K562 (cell line): Measurements from ENCODE around the gene UBE2E1. TPM values are rescaled to one million over a fixed set of nuclear protein-coding genes. Genes with fewer than 3 reads are reported as not detected.

Experiments used
- ATAC-seq: fragments of 200-7000 bp; cut with Tn5 transposase; 3 replicates; pipeline ENCODE4 v1.9.1; 2020; ENCODE audit warnings: moderate library complexity
- BruUV-seq: library from RNA; stranded (reverse); fragments of 400-500 nt; replicated peaks from 2 replicates; lab custom pipeline; 2021; lab: Mats Ljungman, UMichigan
- CTCF ChIA-PET: fragments of 300-600 bp; formaldehyde crosslinking; extraction: SDS; loops from one replicate; lab custom pipeline; 2021; ENCODE audit warnings: low intra/inter-chr PET ratio; lab: Yijun Ruan, JAX
- POLR2A ChIA-PET: fragments of 300-600, 350-650 bp; sonication (Branson Sonifier 250); formaldehyde crosslinking; extraction: SDS; loops from one replicate; lab custom pipeline; 2021; ENCODE audit warnings: antibody characterized with exemption, inconsistent platforms; lab: Yijun Ruan, JAX
- DNase-seq, 4 experiments: peaks; one replicate each; pipeline versions ENCODE4 v3.0.0 to v3.0.0-alpha.2; 2011 to 2018; ENCODE audit warnings: low spot score in 3 of 4, mixed read lengths in 3 of 4; ENCODE audit errors: extremely low read depth in 1 of 4
- FAIRE-seq: peaks from 2 replicates; lab custom pipeline; 2011; peaks lifted over from hg19 to GRCh38; lab: Jason Lieb, UNC
- H2AFZ ChIP-seq: 2 replicates; pipeline ENCODE4 v1.6.0; 2011; ENCODE audit warnings: low read depth, low read length, control low read depth, inconsistent platforms
- H3K27ac ChIP-seq: fragments of 200-600 bp; 3 replicates; pipeline ENCODE4 v1.8.0; 2011; ENCODE audit warnings: low read depth, mild to moderate bottlenecking, control low read depth, inconsistent platforms, low read length, moderate library complexity, mixed read lengths; ENCODE audit errors: extremely low read depth
- H3K27me3 ChIP-seq, 2 experiments: fragments of 300-600 bp in 1 of 2; 2 replicates in 1 of 2; 3 replicates in 1 of 2; pipeline versions ENCODE4 v1.6.0 to v1.8.0; 2011; ENCODE audit warnings: inconsistent platforms in 2 of 2, low read length in 2 of 2, mild to moderate bottlenecking in 1 of 2, mixed read lengths in 1 of 2, moderate library complexity in 1 of 2; ENCODE audit not compliant: control insufficient read depth in 2 of 2, insufficient read depth in 2 of 2
- H3K36me3 ChIP-seq: fragments of 300-600 bp; 3 replicates; pipeline ENCODE4 v1.8.0; 2011; ENCODE audit warnings: mild to moderate bottlenecking, low read length, inconsistent platforms; ENCODE audit not compliant: control insufficient read depth, insufficient read depth
- H3K4me1 ChIP-seq, 2 experiments: fragments of 200-600 bp in 1 of 2; replicated peaks in 1 of 2; 2 replicates in 1 of 2; 3 replicates in 1 of 2; pipeline versions ENCODE4 v1.5.1 to v1.8.0; 2011; ENCODE audit warnings: inconsistent platforms in 2 of 2, low read length in 2 of 2, mild to moderate bottlenecking in 1 of 2, mixed read lengths in 1 of 2, moderate library complexity in 1 of 2; ENCODE audit not compliant: control insufficient read depth in 2 of 2, insufficient read depth in 2 of 2
- H3K4me2 ChIP-seq: 2 replicates; pipeline ENCODE4 v1.6.1; 2011; ENCODE audit warnings: low read length, control low read depth, inconsistent platforms, mixed read lengths; ENCODE audit not compliant: insufficient read depth
- H3K4me3 ChIP-seq: fragments of 200-600 bp; sonication (generic), shearing (Covaris generic); 2 replicates; pipeline ENCODE4 v1.5.1; 2016; ENCODE audit warnings: control low read depth, inconsistent platforms
- H3K79me2 ChIP-seq: fragments of 200-600 bp; 3 replicates; pipeline ENCODE4 v1.8.0; 2011; ENCODE audit warnings: low read length, inconsistent platforms; ENCODE audit not compliant: control insufficient read depth, insufficient read depth
- H3K9ac ChIP-seq, 2 experiments: 2 replicates each; pipeline versions ENCODE4 v1.6.0 to v1.6.1; 2011; ENCODE audit warnings: low read depth in 2 of 2, low read length in 2 of 2, control low read depth in 1 of 2, inconsistent platforms in 1 of 2, mild to moderate bottlenecking in 1 of 2, mixed read lengths in 1 of 2; ENCODE audit not compliant: insufficient read depth in 1 of 2
- H3K9me1 ChIP-seq: one replicate; pipeline ENCODE4 v1.6.0; 2011; ENCODE audit warnings: inconsistent platforms, mild to moderate bottlenecking, low read length, moderate library complexity; ENCODE audit not compliant: control insufficient read depth, insufficient read depth
- H3K9me3 ChIP-seq: replicated peaks from 2 replicates; pipeline ENCODE4 v1.5.1; 2011; ENCODE audit warnings: low read depth, low read length, inconsistent platforms; ENCODE audit not compliant: control insufficient read depth, insufficient read depth
- H4K20me1 ChIP-seq: replicated peaks from 2 replicates; pipeline ENCODE4 v1.6.1; 2011; ENCODE audit warnings: low read length, inconsistent platforms, mixed read lengths; ENCODE audit not compliant: control insufficient read depth, insufficient read depth
- ELF2 ChIP-seq: fragments of 250-450 bp; sonication (Bioruptor Pico); IDR thresholded peaks from 2 replicates; pipeline ENCODE4 v1.5.0; 2021; ENCODE audit warnings: mild to moderate bottlenecking
- HIVEP1 ChIP-seq: fragments of 250-450 bp; sonication (Bioruptor Pico); IDR thresholded peaks from 2 replicates; pipeline ENCODE4 v1.4.0; 2020; ENCODE audit warnings: mild to moderate bottlenecking
- NFIC ChIP-seq: fragments of 450-650 bp; IDR thresholded peaks from 2 replicates; pipeline ENCODE4 v1.6.1; 2017; ENCODE audit warnings: mild to moderate bottlenecking, inconsistent platforms
- SETDB1 ChIP-seq: IDR thresholded peaks from one replicate; pipeline ENCODE4 v1.6.1; 2012; ENCODE audit warnings: low read length, control low read depth, inconsistent platforms
- whole genome bisulfite sequencing: fragments of 100-300 bp; shearing (Covaris generic); methylation state at CpG from one replicate; pipeline ENCODE4 v1.1.6; 2016; ENCODE audit warnings: low coverage, mixed read lengths; ENCODE audit not compliant: insufficient coverage; ENCODE audit errors: missing lambda C conversion rate; 5-methylcytosine and 5-hydroxymethylcytosine counted together
- in situ Hi-C: fragments of 300-500 bp; cut with MboI; formaldehyde crosslinking; loops from 4 replicates; pipeline ENCODE4 v1.15.0; 2018; ENCODE audit warnings: inconsistent platforms, mixed read lengths
- intact Hi-C: fragments of 100-400 bp; cut with micrococcal nuclease; formaldehyde crosslinking; loops from 2 replicates; pipeline ENCODE4 v1.14.2; 2022
- polyA plus RNA-seq, 8 experiments: library from polyadenylated mRNA; depleted of rRNA in 4 of 8; stranded (reverse) in 5 of 8; unstranded in 3 of 8; fragments of >200 nt; fragmentation: Nextera tagmentation in 2 of 8; fragmentation: Illumina TruSeq in 1 of 8; extraction: Ambion mirVana in 2 of 8; extraction: Trizol in 1 of 8; gene quantifications; 2 replicates each; pipeline versions ENCODE4 v1.2.1 to v1.2.3, GENCODE V29; 2011 to 2014; ENCODE audit warnings: inconsistent platforms in 1 of 8, missing spikeins in 1 of 8
- total RNA-seq, 7 experiments: library from RNA; depleted of rRNA in 6 of 7; stranded (reverse); fragments of >200 nt in 6 of 7; fragmentation: Illumina TruSeq in 2 of 7; extraction: Trizol in 2 of 7; gene quantifications; 2 replicates each; pipeline versions ENCODE4 v1.2.1 to v1.2.3, GENCODE V29; 2011 to 2021; ENCODE audit warnings: low replicate concordance in 1 of 7
- TF ChIP-seq, protein P1 (sequence below), 2 experiments: fragments of 450-650 bp; IDR thresholded peaks; 2 replicates each; pipeline ENCODE4 v1.6.1; 2016
- TF ChIP-seq, protein P2 (sequence below): fragments of 450-650 bp; IDR thresholded peaks from 2 replicates; pipeline ENCODE4 v1.6.1; 2016; ENCODE audit warnings: borderline replicate concordance
- TF ChIP-seq, protein P3 (sequence below), 2 experiments: fragments of 450-650 bp; conservative IDR thresholded peaks; 2 replicates each; pipeline ENCODE4 v1.6.1; 2017; ENCODE audit warnings: mild to moderate bottlenecking in 2 of 2, moderate library complexity in 2 of 2

Gene UBE2E1
- total and polyA plus RNA-seq, 9 of the 15 experiments (the other 6 are each of a cell fraction or from before 2014, with no cell fraction given) = 54.4 to 294 (median 165) TPM

DNA sequence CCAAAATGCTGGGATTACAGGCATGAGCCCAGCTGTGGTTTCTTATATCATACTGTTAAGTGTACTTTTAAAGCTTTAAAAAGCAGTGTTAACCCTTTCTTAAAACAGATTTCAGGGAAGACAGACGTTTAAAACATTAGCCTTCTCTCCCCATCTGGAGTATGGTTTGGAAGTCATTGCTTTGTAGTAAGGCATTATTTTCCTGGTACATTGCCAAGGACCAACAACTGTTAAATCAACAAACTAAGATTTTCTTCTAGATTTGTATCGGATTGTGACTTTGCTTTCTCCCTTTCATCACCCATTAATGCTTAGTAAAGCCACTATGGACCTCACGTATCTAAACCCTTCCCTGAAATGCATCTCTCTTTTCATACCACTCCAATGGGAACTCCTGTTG lies 50.5 kb downstream of the UBE2E1 start:
- H2AFZ ChIP-seq = no peak overlapping the region
- no peak for ATAC-seq
- intact Hi-C loops (no loop called here), in situ Hi-C loops (no loop called here)
- no peak overlapping the region for H3K4me3 ChIP-seq
- peaks cover 73% of the 10 kb centered on the region for H3K79me2 ChIP-seq
- H4K20me1 ChIP-seq = peaks cover 11% of the 10 kb centered on the region
- H3K9me1 ChIP-seq = no peaks in the 10 kb centered on the region
- H3K9ac ChIP-seq = no peak overlapping the region
- no peak overlapping the region for H3K4me2 ChIP-seq
- H3K27me3 ChIP-seq = no peaks in the 10 kb centered on the region
- no peaks in the 10 kb centered on the region for H3K9me3 ChIP-seq
- H3K27ac ChIP-seq = no peak overlapping the region
- POLR2A ChIA-PET = no interaction called here
- H3K4me1 ChIP-seq = no peaks in the 10 kb centered on the region
- no peak for FAIRE-seq
- peaks cover 7% of the 10 kb centered on the region; the same call in 1 of the 3 replicates for H3K36me3 ChIP-seq
- TF ChIP-seq, protein P1, sequence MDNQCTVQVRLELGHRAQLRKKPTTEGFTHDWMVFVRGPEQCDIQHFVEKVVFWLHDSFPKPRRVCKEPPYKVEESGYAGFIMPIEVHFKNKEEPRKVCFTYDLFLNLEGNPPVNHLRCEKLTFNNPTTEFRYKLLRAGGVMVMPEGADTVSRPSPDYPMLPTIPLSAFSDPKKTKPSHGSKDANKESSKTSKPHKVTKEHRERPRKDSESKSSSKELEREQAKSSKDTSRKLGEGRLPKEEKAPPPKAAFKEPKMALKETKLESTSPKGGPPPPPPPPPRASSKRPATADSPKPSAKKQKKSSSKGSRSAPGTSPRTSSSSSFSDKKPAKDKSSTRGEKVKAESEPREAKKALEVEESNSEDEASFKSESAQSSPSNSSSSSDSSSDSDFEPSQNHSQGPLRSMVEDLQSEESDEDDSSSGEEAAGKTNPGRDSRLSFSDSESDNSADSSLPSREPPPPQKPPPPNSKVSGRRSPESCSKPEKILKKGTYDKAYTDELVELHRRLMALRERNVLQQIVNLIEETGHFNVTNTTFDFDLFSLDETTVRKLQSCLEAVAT (IDR thresholded peaks at IDR 0.05) = no peak
- TF ChIP-seq HIVEP1 (CRISPR knock-in tag) = no peak
- TF ChIP-seq, protein P2, sequence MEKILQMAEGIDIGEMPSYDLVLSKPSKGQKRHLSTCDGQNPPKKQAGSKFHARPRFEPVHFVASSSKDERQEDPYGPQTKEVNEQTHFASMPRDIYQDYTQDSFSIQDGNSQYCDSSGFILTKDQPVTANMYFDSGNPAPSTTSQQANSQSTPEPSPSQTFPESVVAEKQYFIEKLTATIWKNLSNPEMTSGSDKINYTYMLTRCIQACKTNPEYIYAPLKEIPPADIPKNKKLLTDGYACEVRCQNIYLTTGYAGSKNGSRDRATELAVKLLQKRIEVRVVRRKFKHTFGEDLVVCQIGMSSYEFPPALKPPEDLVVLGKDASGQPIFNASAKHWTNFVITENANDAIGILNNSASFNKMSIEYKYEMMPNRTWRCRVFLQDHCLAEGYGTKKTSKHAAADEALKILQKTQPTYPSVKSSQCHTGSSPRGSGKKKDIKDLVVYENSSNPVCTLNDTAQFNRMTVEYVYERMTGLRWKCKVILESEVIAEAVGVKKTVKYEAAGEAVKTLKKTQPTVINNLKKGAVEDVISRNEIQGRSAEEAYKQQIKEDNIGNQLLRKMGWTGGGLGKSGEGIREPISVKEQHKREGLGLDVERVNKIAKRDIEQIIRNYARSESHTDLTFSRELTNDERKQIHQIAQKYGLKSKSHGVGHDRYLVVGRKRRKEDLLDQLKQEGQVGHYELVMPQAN = no peak
- peak; percentile 16; the same call in 1 of the 2 replicates for TF ChIP-seq NFIC
- no peak for TF ChIP-seq SETDB1
- TF ChIP-seq, protein P3, sequence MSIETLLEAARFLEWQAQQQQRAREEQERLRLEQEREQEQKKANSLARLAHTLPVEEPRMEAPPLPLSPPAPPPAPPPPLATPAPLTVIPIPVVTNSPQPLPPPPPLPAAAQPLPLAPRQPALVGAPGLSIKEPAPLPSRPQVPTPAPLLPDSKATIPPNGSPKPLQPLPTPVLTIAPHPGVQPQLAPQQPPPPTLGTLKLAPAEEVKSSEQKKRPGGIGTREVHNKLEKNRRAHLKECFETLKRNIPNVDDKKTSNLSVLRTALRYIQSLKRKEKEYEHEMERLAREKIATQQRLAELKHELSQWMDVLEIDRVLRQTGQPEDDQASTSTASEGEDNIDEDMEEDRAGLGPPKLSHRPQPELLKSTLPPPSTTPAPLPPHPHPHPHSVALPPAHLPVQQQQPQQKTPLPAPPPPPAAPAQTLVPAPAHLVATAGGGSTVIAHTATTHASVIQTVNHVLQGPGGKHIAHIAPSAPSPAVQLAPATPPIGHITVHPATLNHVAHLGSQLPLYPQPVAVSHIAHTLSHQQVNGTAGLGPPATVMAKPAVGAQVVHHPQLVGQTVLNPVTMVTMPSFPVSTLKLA (conservative IDR thresholded peaks at IDR 0.05) = no peak
- TF ChIP-seq ELF2 = no peak
- CTCF ChIA-PET = no interaction called here
- BruUV-seq = no TSS peak
- WGBS = 51% methylated on average over 3 of the region's 3 CpGs
- DNase-seq = no peak
